Measurements from ENCODE around the gene NEUROD1.
A peak's percentile ranks its signal among the peaks of the same experiment; 100 is the strongest.
"Not testable (repeated sequence)": the region's sequence is repeated elsewhere in the genome, so short reads cannot be mapped to it uniquely, and the experiment has no call there.

NEUROD1 gene

GRCh38 chr2:181680055-181680936, at the start of gene NEUROD1:
Gene NEUROD1 (minus strand): TSS chr2:181680517. CDS start chr2:181678860, 1,657 bp downstream.
- DNase-seq (ENCODE audit: low spot score) = no peak

- no peak for DNase-seq (ENCODE audit: low spot score)
These were observed 45.2 kb upstream of the NEUROD1 start for GRCh38 chr2:181725476-181725875.

DNA sequence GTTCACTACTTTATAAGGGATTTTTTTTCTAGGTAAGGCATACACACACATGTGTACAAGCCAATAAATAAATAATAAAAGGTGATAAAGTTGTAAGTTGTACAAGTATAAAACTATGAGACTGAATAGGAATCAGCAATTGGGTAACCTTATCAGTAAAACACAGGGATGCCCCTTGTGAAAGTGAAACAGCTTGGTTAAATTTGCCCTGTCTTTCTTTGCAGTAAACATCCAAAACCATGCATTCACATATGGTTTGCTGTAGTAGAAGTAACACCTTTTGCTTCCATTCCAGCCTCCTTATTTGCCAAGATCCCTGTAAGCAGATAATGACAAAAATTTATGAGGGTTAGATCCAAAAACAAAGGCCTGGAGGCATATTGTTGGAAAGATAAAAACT, 44.3 kb upstream of the NEUROD1 start:
- DNase-seq (ENCODE audit: low spot score) = no peak

DNA sequence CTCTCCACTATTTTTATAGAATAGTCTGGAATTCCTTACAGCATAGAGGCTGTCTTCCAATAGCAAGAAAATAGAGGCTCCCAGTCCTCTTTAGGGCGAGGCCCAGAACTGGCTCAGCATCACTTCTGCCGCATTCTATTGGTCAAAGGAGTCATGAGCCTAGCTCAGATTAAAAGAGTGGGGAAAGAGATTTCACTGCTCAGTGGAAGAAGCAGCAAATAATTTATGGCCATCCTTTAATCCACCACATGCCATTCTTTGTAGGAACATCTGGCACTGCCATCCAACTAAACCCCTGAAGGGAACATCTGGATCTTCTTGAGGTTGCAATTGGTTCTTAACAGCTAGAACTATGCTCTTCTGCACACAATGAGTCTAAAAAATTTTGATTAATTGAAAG, 43.4 kb upstream of the NEUROD1 start:
- DNase-seq (ENCODE audit: low spot score) = no peak

- DNase-seq (ENCODE audit: low spot score) = peak; percentile 71
These were observed 34.8 kb upstream of the NEUROD1 start for GRCh38 chr2:181715033-181715630.

GRCh38 chr2:181711051-181711450, 30.7 kb upstream of the NEUROD1 start:
- DNase-seq (ENCODE audit: low spot score) = not testable (repeated sequence)

DNA sequence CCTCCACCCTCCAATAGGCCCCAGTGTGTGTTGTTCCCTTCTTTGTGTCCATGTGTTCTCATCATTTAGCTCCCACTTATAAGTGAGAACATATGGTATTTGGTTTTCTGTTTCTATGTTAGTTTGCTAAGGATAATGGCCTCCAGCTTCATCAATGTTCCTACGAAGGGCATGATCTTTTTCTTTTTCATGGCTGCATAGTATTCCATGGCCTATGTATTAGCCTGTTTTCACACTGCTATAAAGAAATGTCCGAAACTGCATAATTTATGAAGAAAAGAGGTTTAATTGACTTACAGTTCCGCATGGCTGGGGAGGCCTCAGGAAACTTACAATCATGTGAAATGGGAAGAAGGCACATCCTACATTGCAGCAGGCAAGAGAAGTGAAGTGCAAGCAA, 22.2 kb upstream of the NEUROD1 start:
- not testable (repeated sequence) for DNase-seq (ENCODE audit: low spot score)

GRCh38 chr2:181698223-181698622, 17.9 kb upstream of the NEUROD1 start:
- no peak for DNase-seq (ENCODE audit: low spot score)

DNA sequence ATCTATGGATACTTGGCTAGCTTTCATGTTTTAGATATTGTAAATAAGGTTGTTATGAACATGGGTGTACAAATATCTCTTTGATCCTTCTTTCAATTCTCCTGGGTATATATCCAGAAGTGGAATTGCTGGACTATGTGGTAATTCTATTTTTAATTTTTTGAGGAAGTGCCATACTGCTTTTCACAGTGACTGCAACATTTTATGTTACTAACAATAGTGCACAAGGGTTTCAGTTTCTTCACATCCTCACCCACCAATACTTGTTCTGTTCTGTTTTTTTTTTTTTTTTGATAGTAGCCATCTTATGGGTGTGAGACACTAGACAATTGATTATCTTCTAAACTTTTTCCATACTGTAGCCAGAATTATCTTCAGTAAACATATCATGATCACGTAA, 17.3 kb upstream of the NEUROD1 start:
- DNase-seq (ENCODE audit: low spot score) = no peak

DNA sequence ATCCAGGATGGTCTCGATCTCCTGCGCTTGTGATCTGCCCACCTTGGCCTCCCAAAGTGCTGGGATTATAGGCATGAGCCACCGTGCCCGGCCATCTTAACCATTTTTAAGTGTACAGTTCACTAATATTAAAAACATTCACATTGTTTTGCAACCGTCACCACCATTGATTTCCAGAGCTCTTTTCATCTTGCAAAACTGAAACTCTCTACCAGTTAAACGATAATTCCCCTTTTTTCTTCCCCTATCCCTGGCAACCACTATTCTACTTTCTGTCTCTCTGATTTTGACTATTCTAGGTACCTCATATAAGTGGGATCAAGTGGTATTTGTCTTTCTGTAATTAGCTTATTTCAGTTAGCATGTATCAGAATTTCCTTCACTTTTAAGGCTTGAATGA, 16.8 kb upstream of the NEUROD1 start:
- DNase-seq (ENCODE audit: low spot score) = no peak

GRCh38 chr2:181694271-181694670, 14.0 kb upstream of the NEUROD1 start:
- no peak for DNase-seq (ENCODE audit: low spot score)

GRCh38 chr2:181690860-181691259, 10.5 kb upstream of the NEUROD1 start:
- no peak for DNase-seq (ENCODE audit: low spot score)

DNA sequence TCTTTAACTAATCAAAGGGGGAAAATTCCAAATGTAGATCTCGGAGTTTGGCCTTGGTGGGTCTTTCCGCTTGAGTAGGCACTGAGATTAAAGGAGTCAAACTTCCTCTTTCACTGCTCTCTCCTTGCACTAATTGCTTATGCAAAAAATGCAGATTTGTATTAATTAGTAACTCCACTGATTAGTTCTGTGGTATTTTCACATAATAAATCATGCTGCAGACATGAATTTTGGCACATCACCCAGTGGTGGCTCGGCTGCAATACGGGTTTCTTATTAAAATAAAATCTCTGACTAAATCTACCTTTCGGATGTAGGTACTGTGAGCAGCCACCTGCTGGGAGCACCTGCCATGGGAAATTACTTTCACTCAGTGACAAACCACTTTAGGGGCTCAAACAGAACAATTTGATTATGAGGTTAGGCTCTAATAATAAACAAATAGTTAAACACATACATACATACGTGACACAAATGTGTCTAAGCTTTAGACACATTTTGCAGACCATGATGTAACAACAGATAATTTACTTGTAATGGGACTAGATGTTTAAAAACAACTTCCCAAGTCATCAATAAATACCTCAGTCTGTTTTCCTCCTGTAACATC, 6.4 kb upstream of the NEUROD1 start:
- DNase-seq (ENCODE audit: low spot score) = no peak

- DNase-seq (ENCODE audit: low spot score) = no peak
These were observed 4.9 kb upstream of the NEUROD1 start for GRCh38 chr2:181685150-181685688.

DNA sequence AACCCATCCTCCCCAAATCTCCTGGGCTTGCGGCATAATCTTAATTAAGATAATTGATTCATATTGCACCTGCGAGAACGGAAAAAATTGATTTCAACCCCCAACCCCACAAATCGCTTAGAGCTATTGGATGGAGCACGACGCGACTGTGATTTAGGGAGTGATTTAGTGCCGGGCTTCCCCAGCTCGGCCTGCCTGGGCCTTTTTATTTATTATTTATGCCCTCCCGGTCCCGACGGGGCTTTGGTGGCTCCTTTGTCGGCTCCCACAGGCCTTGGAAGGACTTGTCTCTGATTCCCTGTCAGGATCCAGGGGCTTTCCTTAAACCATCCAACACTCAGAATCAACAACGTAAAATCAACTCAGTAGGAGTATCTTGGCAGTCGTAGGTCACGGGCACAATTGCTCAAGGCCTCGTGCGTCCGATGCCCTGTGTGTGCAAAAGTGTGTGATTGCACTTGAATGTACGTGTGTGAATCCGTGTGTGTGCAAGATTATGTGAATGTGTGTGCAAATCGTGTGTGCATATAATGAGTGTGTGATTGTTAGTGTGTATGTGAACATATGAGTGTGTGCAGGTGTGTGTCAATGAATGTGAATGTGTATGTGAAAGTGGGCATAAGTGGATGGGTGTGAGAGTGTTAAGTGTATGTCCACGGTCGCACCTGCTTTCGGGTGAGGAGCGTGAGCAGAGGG, 4.3 kb upstream of the NEUROD1 start:
- no peak for DNase-seq (ENCODE audit: low spot score)

DNA sequence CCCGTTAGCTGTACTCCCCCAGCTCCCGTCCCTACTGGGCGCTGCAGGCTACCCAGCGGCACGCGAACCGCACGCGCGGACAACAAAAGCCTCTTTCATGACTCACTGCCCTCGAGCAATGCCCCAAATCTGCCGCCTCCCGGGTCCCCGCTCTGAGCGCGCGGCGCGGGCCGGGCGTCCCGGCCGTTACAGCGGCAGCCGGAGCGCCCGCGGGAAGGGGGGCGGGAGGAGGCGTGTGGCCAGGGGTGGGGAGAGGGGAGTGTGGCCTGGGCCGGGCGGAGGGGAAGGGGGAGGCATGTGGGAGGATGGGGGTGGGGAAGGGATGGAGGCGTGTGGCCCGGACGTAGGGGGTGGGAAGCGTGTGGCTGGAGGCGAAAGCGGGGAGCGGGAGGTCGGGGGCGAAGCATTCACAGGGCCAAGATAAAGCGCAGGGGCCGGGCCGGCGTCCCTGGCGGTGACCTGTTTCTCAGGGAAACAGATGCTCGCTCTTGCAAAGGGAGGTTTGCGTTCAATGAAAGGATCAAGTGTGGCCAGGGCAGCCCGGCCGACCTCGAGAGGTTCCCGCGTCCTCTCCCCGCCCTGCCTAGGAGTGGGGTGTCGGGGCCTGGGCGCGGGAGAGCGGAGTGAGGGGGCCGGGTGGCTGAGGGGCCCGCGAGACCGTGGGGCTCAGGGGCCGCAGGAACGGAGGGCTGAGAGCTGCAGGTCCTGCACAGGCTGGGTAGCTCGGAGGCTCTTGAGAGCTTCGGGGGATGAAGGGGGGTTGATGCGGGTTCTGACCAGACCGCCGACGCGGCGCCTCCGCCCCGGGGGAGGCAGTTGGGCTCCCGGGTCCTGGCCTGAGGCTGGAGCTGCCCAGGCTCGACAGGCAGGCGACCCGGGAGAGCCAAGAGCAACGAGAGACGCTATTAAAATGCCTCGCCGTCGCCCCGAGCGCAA, 3.5 kb upstream of the NEUROD1 start:
- no peak for DNase-seq (ENCODE audit: low spot score)

DNA sequence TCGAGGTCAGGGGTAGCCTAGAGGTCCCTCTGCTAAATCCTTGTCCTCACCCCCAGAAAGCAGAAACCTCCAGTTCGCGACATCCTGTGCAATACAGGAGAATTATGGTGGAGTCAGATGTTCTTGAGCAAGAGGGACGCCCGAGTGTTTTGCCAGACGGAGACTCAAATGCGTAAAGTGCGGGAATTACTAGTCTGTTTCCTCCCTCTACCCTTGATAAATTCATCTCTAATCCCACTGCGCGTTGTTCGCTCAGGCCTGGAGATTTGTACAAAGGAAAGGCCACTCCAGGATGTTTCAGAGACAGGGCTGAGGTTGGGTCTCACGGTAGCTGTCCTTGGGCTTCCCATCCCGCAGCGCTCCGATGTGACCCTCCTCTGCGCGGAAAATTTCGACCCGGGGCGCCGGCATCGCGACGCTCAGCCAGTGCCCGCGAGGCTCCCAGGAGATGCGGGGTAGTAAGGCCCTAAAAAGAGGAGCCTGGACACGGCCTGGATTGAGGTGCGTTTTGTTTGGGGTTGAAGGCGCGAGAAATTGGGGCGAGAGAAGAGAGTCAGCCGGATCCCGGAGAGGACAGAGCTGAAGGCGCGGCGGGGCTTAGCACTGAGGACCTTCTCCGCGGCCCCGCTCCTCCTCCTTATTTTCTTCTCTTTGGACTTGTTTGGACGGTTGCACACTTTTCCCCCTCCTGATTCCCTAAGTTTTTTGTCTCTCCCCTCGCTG, 2.6 kb upstream of the NEUROD1 start:
- no peak for DNase-seq (ENCODE audit: low spot score)

DNA sequence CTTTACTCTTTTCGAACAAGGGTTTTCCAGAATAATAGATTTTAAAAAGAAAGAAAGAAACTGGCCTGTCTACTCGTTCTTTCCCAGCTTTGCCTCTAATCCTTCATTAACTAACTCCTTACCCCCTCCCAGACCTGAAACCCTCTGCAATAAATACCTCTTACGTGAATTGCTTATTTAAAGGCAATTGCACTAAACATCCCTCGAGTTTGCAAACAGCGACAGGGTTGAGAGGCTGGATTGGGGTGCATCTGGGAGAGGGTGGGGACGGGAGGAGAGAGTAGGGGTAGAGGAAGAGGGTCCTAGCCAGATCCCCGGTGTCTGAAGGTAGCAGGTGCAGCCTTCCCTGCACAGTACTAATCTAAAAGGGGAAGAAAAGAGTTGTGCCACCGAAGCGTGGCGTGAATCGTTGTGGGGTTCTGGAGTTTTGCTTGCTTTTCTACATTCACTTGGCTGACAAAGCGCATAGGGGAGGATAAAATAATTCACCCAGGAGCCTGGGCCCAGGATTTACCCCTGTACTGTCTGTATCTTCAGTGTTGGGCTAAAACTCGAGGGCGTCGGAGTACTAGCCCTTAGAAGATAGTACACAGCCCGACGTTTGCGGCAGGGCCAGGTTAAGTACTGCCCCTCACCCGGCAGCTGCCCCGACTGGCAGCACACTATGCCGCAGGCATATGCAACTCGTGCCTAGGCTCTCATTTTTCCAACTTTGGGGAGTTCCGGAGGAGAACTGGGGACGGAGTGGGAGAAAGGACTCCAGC, 1.9 kb upstream of the NEUROD1 start:
- DNase-seq (ENCODE audit: low spot score) = no peak

DNA sequence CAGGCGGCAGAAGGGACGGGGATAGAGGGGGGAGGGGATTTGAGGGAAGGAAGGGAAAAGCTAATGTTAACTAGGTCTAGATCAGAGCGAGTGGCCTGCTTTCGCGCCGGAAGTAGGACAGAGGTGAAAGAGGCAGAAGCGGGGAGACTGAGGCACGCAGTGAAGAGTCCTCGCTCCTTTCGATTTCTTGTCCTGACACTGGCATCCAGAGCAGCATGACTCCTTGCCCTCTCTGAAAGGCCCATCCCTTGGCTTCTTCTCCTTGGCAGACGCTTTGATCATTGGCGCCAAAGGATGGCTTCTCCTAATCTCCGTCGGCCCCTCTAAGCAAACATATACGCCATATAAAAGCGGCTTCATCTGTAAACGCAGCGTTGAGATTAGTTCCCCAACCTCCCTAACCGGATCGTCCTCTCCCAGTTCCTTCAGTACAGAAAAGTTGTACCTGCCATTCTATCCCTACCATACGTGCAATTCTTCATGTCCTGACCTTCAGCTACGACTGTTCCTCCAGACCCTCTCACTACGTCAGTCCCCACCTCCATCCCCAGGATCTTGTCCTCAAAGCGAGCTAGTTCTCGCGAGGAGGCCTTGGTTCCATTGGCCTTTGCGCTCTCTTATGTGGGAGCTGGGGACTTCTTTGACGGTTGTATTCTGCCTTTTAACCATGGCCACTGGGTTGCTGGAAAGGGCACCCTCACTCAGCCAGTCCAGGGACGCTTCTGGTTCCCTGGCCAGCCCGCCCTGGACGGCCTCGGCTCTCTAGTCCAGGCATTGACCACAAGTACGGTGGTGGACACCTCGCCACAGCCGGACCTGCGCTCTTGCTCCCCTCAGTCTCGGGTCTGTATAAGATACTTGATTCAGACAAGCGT, 857 bp upstream of the NEUROD1 start:
- no peak for DNase-seq (ENCODE audit: low spot score)
